HG02885 (cell line): ENCODE results near the gene CDK6.

Experiments
- ATAC-seq: cut with Tn5 transposase; IDR thresholded peaks from one replicate; pipeline ENCODE4 v1.9.1; 2021; ENCODE audit warnings: mild to moderate bottlenecking; ENCODE audit not compliant: unreplicated experiment, poor library complexity

Gene CDK6

DNA sequence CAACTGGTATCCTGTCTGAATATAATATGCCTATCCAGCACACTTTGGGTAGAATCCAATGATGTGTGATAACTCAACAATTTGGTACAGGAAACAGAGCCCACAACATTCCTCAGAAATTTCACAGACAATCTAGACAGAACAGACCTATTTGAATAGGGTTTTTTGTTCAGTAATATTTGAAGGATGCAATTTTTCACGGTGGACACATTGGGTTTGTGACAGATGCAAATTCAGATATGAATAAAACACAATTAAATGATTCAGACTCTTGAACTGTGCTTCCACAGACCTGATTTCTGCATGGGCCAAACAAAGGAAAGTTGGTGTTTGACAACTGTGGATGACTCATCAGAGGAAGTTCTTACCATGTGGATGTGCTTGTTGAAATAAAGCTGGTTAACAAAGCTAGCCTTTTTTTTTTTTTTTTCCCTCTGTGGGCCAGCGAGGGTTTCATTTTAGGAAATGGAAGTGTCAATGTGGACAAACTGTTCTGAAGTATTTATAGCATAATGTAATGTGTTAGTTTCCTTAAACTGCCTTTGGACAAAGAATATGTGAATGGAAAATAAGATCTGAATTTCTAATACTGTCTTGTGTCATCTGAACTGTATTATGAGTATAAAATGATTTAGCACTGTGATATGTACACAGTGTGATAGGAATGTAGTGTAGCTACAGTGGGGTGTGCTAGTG lies 203.0 kb downstream of the CDK6 start:
- no peak for ATAC-seq

DNA sequence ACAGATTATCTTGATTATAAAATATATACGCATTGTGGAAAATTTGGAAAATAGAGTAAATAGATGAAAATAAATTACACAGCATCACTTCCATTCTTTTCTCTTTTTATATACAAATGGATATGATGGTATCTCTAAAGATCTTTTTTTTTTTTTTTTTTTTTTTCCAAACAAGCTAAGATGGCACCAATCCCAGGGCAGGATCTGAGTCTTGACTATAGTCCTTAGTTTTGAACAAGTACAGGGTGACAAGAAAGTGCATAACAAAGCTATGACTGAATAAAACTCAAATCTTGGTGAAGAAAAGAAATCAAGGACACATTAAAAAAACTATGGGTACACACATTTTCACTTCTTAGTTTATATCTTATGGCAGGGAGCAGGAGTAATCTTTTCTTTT lies 203.6 kb downstream of the CDK6 start:
- ATAC-seq, result no peak

- peak; percentile 31 for ATAC-seq
Measured at GRCh38 chr7:92631850-92632487, 204.4 kb downstream of the CDK6 start.

- ATAC-seq, result peak; percentile 61
Measured at GRCh38 chr7:92631067-92631849, 205.1 kb downstream of the CDK6 start.

GRCh38 chr7:92629779-92630178 lies 206.6 kb downstream of the CDK6 start:
- ATAC-seq, result no peak

DNA sequence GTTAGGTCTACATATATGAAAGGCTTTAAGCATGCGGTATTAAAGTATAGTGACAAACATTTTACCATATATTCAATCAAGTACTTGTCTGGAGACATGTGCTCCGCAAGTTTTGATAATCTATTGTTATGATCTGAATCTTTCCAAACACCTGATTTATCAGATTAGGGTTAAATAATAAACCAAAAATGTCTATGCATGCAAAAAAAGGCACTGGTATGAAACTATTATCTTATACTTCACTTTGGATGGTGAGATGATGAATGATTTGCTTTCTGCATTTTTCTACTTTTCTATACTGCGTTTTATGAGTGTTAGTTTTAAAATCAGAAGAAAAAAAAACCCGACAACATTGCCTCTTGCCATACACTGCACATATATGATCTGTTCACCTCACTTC lies 208.4 kb downstream of the CDK6 start:
- no peak for ATAC-seq

GRCh38 chr7:92626281-92626809 lies 210.0 kb downstream of the CDK6 start:
- ATAC-seq, result no peak

DNA sequence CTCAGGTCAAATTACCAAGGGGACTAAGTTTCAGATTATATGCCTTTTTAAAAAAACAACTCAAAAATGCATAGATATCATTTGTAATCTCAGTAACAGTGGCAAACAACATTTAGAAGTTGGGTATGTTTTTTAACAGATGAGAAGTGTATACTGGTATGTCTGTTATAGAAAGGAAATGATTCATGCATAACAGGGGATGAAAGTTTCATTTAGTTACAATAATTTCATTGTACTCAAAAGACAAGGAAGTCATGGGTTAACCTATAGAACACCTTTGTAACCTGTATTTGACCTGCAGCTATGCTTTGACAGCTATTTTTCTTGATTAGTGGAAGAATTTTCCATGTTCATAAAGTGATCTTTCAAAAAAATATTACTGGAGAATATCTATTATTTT lies 210.8 kb downstream of the CDK6 start:
- no peak for ATAC-seq

DNA sequence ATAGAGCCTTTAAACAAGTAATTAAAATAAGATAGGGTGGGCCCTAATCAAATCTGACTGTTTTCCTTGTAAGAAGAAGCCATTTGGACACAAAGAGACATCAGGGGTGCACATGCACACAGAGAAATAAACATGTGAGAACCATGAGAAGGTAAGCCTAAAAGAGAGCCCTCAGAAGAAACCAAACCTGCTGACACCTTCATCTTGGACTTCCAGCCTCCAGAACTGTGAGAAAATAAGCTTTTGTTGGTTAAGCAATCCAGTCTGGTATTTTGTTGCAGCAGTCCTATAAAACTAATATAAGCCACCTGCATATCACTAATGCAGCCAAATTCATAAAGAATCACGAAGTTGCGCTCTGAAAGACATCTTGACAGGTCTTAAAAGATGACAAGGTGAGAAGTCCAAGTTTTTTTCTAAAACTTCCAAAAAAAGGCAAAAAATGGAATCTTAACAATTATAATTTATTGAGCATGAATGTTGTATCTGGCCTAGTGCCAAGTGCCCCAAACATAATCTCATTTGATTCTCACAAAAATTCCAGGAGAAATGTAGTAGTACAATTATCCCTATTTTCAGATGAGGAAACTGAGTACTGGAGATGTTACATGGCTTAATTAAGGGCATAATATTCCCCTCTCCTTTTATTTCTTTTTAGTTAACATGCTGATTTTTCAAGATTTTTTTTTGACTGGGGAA lies 211.9 kb downstream of the CDK6 start:
- ATAC-seq, result no peak

DNA sequence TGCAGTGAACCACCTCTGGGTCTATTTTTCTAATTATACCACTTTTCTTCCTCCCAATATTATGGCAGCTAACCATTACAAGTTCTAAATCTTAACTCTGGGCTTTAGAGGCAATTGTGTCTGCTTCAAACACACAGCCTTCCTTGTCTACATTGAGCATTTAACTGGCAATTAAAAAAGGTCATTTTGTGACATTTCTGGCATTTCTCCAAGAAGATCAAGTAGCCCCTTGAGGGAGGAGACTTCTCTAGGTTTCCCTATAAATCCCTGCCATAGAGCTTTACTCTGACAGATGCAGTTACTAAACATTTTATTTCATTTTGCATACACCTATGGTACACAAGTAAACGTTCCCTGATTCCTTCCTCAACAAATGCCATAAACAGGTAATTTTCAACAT lies 212.8 kb downstream of the CDK6 start:
- ATAC-seq, result no peak

DNA sequence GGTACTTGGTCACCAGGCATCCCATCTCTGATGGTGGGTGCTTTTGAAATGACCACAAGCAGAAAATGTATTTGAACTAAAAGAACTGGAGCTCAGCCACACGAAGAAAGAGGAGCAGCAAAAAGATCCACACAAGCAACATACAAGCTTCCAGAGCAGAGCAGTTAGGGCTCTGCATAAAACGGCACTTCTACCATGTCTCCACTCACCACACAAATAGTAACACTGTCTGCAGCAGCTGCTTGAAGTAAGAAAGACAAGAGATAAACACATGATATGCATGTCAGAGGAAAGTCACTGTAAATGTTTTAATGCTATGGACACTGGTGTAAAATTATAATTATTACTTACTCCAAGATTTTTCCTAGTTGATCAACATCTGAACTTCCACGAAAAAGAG lies 213.7 kb downstream of the CDK6 start:
- ATAC-seq, result no peak

GRCh38 chr7:92622030-92622429 lies 214.3 kb downstream of the CDK6 start:
- peak; percentile 57 for ATAC-seq

GRCh38 chr7:92621561-92622023 lies 214.8 kb downstream of the CDK6 start:
- peak; percentile 50 for ATAC-seq

DNA sequence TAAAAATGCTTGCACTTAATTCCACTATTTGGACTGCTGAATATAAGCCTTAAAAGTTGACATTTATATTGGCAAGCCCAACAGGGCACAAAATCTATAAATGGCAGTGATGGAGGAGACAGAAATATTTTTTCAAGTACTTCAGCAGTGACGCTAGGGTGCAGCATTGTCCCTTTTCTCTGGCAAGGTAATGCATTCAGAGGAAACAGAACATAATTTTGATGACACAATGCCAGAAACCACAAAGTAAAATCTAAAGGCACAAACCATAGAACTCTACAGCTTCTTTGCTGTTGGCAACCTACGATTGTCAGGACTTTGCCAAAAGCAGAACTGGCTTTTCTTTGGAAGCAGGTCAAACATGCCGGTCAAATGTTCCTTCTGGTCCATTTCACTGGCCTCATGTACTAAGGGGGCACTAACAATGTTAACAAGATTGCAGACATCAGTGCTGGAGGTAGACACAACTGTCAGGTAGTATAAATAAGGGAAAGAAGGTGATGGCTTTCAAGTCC lies 215.3 kb downstream of the CDK6 start:
- ATAC-seq, result peak; percentile 76

- ATAC-seq, result no peak
Measured at GRCh38 chr7:92615861-92616260, 220.5 kb downstream of the CDK6 start.

- ATAC-seq, result no peak
Measured at GRCh38 chr7:92614660-92615174, 221.7 kb downstream of the CDK6 start.

- no peak for ATAC-seq
Measured at GRCh38 chr7:92613720-92614119, 222.7 kb downstream of the CDK6 start.

DNA sequence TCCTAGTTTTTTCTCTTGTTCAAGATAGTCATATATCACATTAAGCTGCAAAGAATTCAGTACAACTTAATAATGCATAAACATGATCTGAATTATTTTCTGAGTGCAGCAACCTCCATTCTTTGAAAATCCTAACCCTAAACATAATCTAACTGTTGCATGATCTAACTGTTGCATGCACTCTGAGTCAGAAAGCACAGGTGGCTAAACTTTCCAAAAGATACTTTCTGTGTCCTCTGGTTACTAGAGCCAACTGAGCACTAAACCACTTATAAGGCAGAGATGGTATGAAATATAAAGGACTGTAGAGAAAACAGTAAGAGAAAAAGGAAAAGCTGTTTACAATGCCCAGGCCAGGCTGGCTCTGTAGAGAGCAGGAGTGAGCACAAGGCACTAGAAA lies 223.2 kb downstream of the CDK6 start:
- ATAC-seq, result no peak

DNA sequence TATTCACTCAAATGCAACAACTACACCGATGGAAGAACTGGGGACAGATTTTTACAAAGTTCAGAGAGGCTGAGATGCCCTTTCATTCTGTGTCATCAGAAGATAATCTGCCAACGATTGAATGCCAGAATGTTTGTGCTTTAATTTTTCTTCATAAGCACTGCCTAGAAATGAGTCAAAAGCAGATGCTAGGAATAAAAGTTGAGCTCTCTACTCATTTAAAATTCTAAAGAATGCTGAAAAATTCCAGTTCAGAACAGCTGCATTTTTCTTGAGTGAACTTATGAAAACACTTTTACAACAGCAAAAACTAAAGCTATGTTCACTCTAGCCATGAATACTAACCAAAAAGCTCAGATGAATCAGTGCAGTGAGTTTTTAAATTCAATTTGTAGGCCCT lies 223.9 kb downstream of the CDK6 start:
- no peak for ATAC-seq

DNA sequence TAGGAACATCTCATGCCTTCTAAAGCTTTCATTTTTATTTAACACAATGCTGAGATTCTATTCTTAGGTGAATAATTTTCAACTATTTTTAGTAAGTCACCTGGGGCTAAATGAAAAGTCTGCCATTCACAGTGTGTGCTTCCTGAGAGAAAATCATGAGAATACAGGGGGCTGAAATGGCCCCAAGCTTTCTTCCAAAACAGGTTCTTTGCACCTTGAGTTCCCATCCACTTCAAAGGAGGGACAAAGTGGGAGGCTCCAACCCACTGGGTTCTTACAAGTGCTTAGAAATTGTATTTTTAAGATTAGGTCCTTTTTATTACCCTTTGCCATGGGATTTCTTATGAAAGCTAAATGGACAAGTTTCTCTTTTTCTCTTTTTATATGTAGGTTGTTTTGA lies 224.6 kb downstream of the CDK6 start:
- no peak for ATAC-seq
